OCI-M2 (cell line): Measurements from ENCODE around the gene ZNF100.
"Not testable (repeated sequence)": the region's sequence is repeated elsewhere in the genome, so short reads cannot be mapped to it uniquely, and the experiment has no call there.

Experiments used
- DNase-seq: peaks from one replicate; lab custom pipeline; 2025; ENCODE audit not compliant: unreplicated experiment; lab: John Stamatoyannopoulos, UW

Gene ZNF100

DNA sequence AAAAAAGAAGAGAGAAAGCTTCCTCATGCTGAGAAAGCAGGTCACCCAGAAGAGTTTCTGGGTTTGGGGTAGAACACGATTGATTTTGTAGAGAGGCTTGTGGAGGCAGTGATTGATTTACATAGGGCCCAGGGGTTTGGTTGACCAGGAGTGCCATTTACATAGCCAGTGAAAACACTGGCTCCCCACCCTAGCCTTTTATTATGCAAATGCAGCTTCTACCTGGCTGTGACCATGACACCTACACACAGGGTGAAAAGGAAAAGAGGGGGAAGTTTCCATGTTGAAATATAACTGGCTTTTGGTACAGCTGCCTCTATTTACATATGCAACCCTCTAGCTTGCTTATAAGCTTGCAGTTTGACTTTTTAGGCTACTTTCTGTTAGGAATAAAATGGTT, 62.0 kb downstream of the ZNF100 start:
- no peak for DNase-seq

DNA sequence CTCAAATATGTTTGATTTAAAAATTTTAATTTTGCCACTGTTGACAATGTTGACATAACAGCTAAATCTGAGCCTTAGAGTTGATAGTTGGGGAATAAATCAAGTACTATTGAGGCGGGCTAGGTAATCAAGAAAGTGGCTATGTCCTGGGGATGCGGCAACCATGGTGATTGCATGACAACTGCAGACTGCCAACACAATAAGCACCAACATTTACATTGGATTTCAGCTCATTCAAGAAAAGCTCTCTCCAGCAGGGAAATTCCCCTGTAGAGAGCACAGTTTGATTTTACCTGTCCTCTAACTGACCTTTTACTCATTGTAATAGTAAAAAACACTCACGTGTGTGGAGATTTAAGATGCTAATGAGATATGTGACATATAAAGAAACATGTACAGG, 63.1 kb downstream of the ZNF100 start:
- no peak for DNase-seq

DNA sequence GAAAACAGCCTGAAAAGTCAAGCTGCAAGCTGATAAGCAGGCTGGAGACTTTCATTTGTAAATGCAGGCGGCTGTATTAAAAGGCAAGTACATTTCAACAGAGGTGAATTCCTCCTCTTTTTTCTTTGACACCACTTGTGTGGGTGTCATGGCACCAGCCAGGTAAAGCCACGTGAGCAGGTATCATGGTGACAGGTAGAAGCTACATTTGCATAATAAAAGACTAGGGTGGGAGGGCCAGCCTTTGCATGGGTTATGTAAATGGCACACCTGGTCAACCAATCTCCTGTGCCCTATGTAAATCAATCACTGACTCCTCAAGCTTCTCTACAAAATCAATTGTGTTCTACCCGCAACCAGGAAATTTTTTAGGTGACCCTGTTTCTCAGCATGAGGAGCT, 68.2 kb downstream of the ZNF100 start:
- no peak for DNase-seq

DNA sequence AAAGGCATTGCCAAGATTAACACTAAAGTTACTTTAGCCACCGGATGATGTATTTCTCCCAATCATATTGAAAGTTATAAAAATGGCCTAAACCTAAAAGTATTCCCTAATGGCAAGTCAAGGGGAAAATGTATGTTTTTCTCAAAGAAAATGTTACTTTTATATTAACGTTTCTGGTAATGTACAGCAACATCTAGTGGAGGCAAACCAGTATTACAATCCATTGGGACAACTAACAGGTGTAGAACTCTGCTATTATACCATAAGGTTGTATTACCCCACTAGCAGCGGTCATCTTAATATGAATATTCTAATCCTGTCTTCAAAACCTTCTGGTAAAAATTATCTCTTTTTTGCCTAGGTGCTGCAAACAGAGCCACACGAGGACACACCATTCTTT, 69.2 kb downstream of the ZNF100 start:
- DNase-seq = no peak

DNA sequence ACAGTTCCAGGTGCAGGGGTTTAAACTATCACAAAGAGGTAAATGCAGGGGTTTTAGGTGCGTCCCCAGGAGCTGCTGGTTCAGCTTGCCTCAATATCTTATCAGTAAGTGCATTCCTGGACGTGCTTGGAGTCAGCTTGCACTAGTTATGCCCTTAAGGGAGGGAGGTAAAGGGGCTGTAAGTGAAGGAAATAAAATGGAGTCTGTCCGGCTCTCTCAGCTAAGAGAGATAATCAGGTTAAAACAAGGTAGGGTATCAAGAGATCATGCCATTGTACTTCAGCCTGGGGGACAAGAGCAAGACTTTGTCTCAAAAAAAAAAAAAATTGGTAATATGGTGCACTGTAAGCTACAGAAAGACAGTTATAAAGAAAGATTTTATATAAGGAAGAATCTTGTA, 69.7 kb downstream of the ZNF100 start:
- DNase-seq = no peak

DNA sequence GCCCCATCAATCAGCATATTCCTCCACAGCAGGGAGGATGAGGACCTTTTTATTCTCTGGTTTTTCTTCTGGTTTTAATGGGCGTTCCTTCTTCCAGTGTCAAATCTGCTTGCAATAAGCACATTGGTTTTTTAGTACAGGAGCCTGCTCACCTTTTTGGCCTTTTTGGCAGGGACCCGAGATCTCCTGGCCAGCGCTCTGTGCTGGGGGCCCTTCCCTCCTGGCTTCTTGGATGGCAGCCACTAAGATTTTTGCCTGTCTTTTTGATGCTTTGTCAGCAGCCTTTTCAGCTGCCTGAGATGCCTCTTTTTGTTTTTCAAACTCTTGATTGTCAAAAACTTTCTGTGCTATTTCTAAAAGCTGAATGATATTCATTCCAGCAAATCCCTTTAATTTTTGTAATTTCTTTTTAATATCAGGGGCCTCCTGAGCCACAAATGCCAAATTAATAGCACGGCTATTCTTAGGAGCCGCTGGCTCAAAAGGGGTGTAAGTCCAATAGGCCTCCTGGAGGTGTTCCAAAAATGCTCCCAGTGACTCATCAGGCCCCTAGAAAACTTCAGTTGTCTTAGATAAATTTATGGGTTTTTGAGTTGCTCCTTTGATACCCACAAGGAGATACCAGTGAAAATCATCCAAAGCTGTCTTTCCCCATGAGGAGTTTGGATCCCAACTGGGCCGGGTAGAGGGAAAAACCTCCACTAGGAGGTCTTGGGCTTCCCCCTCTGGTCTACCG, 73.0 kb downstream of the ZNF100 start:
- DNase-seq = no peak

DNA sequence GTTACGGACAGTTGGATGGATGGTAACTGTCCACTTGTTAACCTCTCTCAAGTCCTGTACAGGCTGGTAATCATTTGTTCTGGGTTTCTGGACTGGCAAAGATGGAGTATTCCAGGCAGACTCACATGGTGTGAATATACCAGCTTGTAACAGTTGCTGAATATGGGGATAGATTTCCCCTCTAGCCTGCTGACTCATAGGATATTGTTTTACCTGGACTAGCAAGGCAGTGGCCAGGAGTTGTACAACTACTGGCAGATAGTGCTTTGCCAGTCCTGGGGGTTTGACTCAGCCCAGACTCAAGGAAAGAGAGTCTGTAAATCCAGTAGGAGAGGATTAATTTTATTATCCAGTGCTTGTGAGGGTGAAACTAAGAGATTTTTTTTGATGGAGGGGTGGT, 74.0 kb downstream of the ZNF100 start:
- no peak for DNase-seq

DNA sequence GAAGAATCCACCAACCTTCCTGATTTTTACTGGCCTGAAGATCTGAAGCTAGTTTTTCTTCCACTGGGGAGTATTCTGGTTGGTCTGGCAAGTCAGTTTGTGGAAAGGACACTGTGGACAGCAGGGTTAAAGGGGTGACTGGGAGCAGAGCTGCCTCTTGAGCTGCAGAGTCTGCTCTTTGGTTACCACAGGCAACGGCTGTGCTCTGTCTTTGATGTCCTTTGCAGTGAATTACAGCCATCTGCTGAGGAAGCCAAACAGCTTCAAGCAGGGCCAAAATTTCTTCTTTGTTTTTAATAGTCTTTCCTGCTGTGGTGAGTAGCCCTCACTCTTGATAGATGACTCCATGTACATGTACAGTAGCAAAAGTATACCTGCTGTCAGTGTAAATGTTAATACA, 75.7 kb downstream of the ZNF100 start:
- no peak for DNase-seq

DNA sequence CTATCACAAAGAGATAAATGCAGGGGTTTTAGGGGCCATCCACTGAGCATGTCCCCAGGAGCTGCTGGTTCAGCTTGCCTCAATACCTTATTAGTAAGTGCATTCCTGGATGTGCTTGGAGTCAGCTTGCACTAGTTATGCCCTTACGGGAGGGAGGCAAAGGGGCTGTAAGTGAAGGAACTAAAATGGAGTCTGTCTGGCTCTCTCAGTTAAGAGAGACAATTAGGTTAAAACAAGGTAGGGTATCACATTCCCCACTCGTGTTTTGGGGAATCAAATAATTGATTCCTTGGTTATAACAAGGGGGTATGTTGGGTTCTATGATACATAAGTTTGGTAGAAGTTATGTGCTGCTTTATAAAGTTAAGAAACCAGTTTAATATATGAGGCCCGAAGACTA, 78.9 kb downstream of the ZNF100 start:
- no peak for DNase-seq

DNA sequence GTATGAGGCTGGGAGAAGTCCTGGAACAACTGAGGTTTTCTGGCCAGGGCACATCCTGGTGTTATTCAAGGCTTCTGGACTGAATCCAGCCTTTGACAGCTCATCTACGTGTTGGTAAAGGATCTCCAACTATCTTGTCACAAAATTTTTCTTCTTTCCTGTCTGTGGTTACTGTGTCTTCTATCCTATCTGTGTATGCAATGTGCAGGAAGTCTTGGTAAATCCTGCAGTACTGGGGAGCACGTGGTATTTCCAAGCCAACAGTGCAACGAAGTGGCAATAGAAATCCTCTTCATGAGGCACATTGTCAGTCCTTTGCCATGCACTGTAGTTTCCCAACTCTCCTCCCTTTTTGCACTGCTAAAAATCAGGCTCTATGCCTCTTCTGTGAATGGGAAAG, 86.7 kb downstream of the ZNF100 start:
- DNase-seq = no peak

DNA sequence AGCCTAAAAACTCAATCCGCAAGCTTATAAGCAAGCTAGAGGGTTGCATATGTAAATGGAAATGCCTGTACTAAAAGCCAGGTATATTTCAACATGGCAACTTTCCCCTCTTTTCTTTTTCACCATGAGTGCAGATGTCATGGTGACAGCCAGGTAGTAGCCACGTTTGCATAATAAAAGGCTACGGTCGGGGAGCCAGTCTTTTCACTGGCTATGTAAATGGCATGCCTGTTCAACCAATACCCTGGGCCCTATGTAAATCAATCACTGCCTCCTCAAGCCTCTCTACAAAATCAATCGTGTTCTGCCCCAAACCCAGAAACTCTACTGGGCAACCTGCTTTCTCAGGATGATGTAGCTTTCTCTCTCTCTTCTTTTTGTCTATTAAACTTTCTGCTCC, 87.4 kb downstream of the ZNF100 start:
- DNase-seq = no peak

DNA sequence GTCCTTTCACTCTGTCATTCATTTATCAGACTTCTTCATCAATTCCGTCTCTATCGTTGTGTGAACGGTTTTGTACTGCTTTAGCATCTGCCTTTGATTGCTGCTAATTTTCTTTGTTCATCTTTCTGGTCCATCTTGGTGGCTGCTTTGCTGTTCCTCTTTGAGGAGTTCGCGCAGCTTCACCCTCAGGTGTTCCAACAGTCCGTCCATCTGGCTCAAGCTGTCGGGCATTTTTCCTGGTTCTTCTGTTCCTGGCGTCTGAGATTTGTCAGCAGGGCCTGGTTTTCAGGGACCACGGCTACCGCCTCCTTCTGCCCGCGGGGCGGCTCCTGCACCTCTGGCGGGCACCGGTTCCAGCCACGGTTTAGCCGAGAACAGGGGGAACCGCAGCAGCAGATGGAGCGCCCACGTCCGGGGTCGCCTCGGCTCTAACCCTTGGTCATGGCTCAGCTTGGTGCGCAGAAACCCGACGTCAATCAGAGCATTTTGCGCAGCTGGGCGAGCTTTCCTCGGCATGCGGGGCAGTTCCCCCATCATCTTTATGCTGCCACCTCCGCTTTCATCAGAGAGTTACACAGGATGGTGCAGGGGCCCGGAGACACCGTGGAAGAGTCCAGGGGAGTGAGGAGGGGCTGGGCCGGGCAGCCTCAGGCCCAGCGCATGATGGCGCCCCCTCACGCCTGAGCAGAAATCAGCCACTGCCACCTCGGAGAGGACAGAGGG, 89.5 kb downstream of the ZNF100 start:
- DNase-seq = no peak

DNA sequence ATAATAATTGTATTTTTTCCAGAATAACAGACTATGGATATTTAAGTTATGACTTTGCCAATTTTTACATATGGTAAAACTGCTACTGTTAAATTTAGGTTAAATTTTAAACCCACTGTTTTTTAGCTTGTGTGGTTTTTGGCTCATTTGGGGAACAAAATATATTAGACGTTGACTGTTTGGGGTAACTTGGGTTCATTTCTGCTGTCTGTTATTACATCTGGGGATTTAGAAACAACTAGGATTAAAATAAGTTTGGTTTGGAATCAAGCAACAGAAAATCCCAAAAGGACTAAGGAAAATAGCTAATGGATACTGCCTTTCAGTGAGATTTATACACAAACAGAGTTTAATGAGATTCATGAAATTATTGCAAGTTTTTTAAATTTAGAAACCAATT, 92.9 kb downstream of the ZNF100 start:
- no peak for DNase-seq

DNA sequence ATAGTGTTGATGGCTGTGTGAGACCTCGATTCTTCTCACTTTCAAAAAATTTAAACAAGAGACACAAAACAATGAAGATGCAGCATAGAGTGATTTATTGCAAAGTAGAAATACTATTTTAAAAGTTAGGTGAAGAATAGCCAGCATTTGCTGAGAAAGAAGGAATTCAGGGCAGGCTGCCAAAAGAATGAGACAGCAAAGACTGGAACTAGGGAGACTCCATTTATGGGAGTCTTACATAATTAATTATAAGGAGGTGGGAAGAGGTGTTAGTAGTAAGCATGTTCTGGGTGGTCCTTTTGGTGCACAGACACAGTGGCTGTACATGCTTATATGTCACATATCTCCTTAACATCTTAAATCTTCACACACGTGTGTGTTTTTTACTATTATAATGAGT, 93.9 kb downstream of the ZNF100 start:
- not testable (repeated sequence) for DNase-seq
